ENCODE results near the gene SLC6A13. TPM values are rescaled to one million over a fixed set of nuclear protein-coding genes. Genes with fewer than 3 reads are reported as not detected.

SLC6A13 gene
- total and polyA plus RNA-seq, 2 of the 8 experiments (the other 6 are each of a cell fraction or from before 2014, with no cell fraction given) = 0.03 TPM; not detected in 1

DNA sequence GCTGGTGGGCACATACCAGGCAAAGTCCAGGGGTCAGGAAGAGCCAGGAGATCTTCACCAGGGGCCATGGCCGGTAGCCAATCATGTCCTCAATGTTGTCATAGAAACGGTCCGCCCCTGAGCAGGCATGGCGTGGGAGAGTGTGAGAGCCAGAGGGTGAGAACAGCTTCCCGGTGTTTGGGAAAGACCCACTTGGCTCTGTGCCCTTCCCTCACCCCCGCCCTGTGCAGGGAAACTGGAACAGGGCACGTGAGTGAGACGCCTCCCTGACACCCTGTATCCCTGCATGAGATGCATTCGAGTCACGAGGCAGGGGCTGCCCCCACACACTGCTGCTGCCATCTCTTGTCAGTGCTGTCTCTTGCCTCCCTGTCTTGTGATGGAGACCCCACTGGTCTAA, 69.4 kb downstream of the SLC6A13 start (continued):
- TF ChIP-seq, protein P1, sequence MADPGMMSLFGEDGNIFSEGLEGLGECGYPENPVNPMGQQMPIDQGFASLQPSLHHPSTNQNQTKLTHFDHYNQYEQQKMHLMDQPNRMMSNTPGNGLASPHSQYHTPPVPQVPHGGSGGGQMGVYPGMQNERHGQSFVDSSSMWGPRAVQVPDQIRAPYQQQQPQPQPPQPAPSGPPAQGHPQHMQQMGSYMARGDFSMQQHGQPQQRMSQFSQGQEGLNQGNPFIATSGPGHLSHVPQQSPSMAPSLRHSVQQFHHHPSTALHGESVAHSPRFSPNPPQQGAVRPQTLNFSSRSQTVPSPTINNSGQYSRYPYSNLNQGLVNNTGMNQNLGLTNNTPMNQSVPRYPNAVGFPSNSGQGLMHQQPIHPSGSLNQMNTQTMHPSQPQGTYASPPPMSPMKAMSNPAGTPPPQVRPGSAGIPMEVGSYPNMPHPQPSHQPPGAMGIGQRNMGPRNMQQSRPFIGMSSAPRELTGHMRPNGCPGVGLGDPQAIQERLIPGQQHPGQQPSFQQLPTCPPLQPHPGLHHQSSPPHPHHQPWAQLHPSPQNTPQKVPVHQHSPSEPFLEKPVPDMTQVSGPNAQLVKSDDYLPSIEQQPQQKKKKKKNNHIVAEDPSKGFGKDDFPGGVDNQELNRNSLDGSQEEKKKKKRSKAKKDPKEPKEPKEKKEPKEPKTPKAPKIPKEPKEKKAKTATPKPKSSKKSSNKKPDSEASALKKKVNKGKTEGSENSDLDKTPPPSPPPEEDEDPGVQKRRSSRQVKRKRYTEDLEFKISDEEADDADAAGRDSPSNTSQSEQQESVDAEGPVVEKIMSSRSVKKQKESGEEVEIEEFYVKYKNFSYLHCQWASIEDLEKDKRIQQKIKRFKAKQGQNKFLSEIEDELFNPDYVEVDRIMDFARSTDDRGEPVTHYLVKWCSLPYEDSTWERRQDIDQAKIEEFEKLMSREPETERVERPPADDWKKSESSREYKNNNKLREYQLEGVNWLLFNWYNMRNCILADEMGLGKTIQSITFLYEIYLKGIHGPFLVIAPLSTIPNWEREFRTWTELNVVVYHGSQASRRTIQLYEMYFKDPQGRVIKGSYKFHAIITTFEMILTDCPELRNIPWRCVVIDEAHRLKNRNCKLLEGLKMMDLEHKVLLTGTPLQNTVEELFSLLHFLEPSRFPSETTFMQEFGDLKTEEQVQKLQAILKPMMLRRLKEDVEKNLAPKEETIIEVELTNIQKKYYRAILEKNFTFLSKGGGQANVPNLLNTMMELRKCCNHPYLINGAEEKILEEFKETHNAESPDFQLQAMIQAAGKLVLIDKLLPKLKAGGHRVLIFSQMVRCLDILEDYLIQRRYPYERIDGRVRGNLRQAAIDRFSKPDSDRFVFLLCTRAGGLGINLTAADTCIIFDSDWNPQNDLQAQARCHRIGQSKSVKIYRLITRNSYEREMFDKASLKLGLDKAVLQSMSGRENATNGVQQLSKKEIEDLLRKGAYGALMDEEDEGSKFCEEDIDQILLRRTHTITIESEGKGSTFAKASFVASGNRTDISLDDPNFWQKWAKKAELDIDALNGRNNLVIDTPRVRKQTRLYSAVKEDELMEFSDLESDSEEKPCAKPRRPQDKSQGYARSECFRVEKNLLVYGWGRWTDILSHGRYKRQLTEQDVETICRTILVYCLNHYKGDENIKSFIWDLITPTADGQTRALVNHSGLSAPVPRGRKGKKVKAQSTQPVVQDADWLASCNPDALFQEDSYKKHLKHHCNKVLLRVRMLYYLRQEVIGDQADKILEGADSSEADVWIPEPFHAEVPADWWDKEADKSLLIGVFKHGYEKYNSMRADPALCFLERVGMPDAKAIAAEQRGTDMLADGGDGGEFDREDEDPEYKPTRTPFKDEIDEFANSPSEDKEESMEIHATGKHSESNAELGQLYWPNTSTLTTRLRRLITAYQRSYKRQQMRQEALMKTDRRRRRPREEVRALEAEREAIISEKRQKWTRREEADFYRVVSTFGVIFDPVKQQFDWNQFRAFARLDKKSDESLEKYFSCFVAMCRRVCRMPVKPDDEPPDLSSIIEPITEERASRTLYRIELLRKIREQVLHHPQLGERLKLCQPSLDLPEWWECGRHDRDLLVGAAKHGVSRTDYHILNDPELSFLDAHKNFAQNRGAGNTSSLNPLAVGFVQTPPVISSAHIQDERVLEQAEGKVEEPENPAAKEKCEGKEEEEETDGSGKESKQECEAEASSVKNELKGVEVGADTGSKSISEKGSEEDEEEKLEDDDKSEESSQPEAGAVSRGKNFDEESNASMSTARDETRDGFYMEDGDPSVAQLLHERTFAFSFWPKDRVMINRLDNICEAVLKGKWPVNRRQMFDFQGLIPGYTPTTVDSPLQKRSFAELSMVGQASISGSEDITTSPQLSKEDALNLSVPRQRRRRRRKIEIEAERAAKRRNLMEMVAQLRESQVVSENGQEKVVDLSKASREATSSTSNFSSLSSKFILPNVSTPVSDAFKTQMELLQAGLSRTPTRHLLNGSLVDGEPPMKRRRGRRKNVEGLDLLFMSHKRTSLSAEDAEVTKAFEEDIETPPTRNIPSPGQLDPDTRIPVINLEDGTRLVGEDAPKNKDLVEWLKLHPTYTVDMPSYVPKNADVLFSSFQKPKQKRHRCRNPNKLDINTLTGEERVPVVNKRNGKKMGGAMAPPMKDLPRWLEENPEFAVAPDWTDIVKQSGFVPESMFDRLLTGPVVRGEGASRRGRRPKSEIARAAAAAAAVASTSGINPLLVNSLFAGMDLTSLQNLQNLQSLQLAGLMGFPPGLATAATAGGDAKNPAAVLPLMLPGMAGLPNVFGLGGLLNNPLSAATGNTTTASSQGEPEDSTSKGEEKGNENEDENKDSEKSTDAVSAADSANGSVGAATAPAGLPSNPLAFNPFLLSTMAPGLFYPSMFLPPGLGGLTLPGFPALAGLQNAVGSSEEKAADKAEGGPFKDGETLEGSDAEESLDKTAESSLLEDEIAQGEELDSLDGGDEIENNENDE (IDR thresholded peaks at IDR 0.05; ENCODE audit: insufficient replicate concordance, low read length) = no peak
- TF ChIP-seq ZNF274 (IDR thresholded peaks at IDR 0.05; ENCODE audit: borderline replicate concordance, extremely low read depth, low read length) (no peak), CHD2 (IDR thresholded peaks at IDR 0.05; ENCODE audit: low read length) (no peak), RNF2 (IDR thresholded peaks at IDR 0.05; ENCODE audit: borderline replicate concordance, low read depth, low read length, missing control alignments, poor library complexity, severe bottlenecking) (no peak), CBX8 (IDR thresholded peaks at IDR 0.05; ENCODE audit: borderline replicate concordance, low read depth, low read length) (no peak)
